ENCODE measurements around the gene SPPL3. TPM values are rescaled to one million over a fixed set of nuclear protein-coding genes. Genes with fewer than 3 reads are reported as not detected.

SPPL3 gene
- polyA plus RNA-seq, 1 of the 3 experiments (the other 2 are of a cell fraction): 18.8 TPM

- H3K36me3 ChIP-seq (replicated peaks in 1 of 2; ENCODE audit: control insufficient read depth in 1 of 2, insufficient read depth in 2 of 2, low read length in 1 of 2): peaks cover 3 to 13% of the 10 kb centered on the region in 2 experiments
- no peak overlapping the region for H3K4me3 ChIP-seq (ENCODE audit: low read depth in 2 of 2, low read length in 1 of 2)
- no peak overlapping the region for H3K9ac ChIP-seq
- no peaks in the 10 kb centered on the region for H3F3A ChIP-seq (replicated peaks; ENCODE audit: insufficient read depth)
- H3K27ac ChIP-seq (ENCODE audit: low read depth in 2 of 2, low read length in 1 of 2): no peak overlapping the region
- no peaks in the 10 kb centered on the region for H3K9me3 ChIP-seq
- H3K27me3 ChIP-seq (ENCODE audit: insufficient read depth): no peaks in the 10 kb centered on the region
- no peaks in the 10 kb centered on the region for H3K4me1 ChIP-seq (ENCODE audit: control insufficient read depth in 1 of 2, insufficient read depth in 2 of 2, low read depth in 1 of 2, low read length in 1 of 2)
- H3K79me2 ChIP-seq (ENCODE audit: insufficient read depth): peaks cover 8% of the 10 kb centered on the region; the same call in 1 of the 2 replicates
- no peak overlapping the region for H2AFZ ChIP-seq (ENCODE audit: low read depth)
- ChIA-PET POLR2A (no interaction called here), CTCF (no interaction called here)
- TF ChIP-seq REST (IDR thresholded peaks at IDR 0.05; ENCODE audit: low read depth, low read length) (peak; percentile 46; the same call in 1 of the 2 replicates), YY1 (IDR thresholded peaks at IDR 0.05; ENCODE audit: low read depth) (no peak), RAD21 (IDR thresholded peaks at IDR 0.05; ENCODE audit: low read length) (no peak), FOXM1 (IDR thresholded peaks at IDR 0.05; ENCODE audit: low read depth) (no peak), ZBTB33 (IDR thresholded peaks at IDR 0.05; ENCODE audit: borderline replicate concordance, low read depth) (no peak)
- H3K9me2 ChIP-seq: no peaks in the 10 kb centered on the region
- WGBS (ENCODE audit: low lambda C conversion rate): 86% methylated on average over 2 of the region's 2 CpGs
- no peak for DNase-seq
- H4K20me1 ChIP-seq (ENCODE audit: insufficient read depth): peaks cover 8% of the 10 kb centered on the region
- no peak overlapping the region for H3K4me2 ChIP-seq
These were observed 89.8 kb downstream of the SPPL3 start for GRCh38 chr12:120814203-120814902.

GRCh38 chr12:120813588-120814153 lies 90.5 kb downstream of the SPPL3 start:
- WGBS (ENCODE audit: low lambda C conversion rate): 94% methylated on average over 2 of the region's 2 CpGs
- Histone ChIP-seq H3K4me1 (ENCODE audit: control insufficient read depth in 1 of 2, insufficient read depth in 2 of 2, low read depth in 1 of 2, low read length in 1 of 2) (no peaks in the 10 kb centered on the region), H3K9me3 (no peaks in the 10 kb centered on the region), H3K27me3 (ENCODE audit: insufficient read depth) (no peaks in the 10 kb centered on the region), H3K27ac (ENCODE audit: low read depth in 2 of 2, low read length in 1 of 2) (no peak overlapping the region), H3K36me3 (replicated peaks in 1 of 2; ENCODE audit: control insufficient read depth in 1 of 2, insufficient read depth in 2 of 2, low read length in 1 of 2) (peaks cover 3 to 14% of the 10 kb centered on the region in 2 experiments), H3K79me2 (ENCODE audit: insufficient read depth) (peaks cover 8% of the 10 kb centered on the region; the same call in 1 of the 2 replicates), H3K9me2 (no peaks in the 10 kb centered on the region), H3K4me2 (no peak overlapping the region), H3K9ac (no peak overlapping the region), H4K20me1 (ENCODE audit: insufficient read depth) (peaks cover 8% of the 10 kb centered on the region), H2AFZ (ENCODE audit: low read depth) (no peak overlapping the region), H3K4me3 (ENCODE audit: low read depth in 2 of 2, low read length in 1 of 2) (no peak overlapping the region), H3F3A (replicated peaks; ENCODE audit: insufficient read depth) (no peaks in the 10 kb centered on the region)
- DNase-seq: no peak
- ChIA-PET CTCF (no interaction called here), POLR2A (no interaction called here)
- TF ChIP-seq FOXM1 (IDR thresholded peaks at IDR 0.05; ENCODE audit: low read depth) (no peak), TAF1 (IDR thresholded peaks at IDR 0.05; ENCODE audit: borderline replicate concordance, low read depth, low read length) (no peak), JUND (IDR thresholded peaks at IDR 0.05) (no peak), ZBTB33 (IDR thresholded peaks at IDR 0.05; ENCODE audit: borderline replicate concordance, low read depth) (no peak), REST (IDR thresholded peaks at IDR 0.05; ENCODE audit: low read depth, low read length) (no peak), RAD21 (IDR thresholded peaks at IDR 0.05; ENCODE audit: low read length) (no peak), EP300 (IDR thresholded peaks at IDR 0.05; ENCODE audit: borderline replicate concordance in 1 of 2, low read depth in 1 of 2, low read length in 1 of 2) (no peak), MAX (IDR thresholded peaks at IDR 0.05; ENCODE audit: low read depth) (no peak), TEAD4 (IDR thresholded peaks at IDR 0.05; ENCODE audit: borderline replicate concordance, insufficient read depth) (no peak), EZH2phosphoT487 (IDR thresholded peaks at IDR 0.05; ENCODE audit: borderline replicate concordance, low read depth) (no peak), MEF2A (IDR thresholded peaks at IDR 0.05; ENCODE audit: borderline replicate concordance, low read depth) (no peak)
